MM.1S (cell line): ENCODE measurements around the gene PSMD3.
"Not testable (repeated sequence)": the region's sequence is repeated elsewhere in the genome, so short reads cannot be mapped to it uniquely, and the experiment has no call there.

Experiments
- EZH2phosphoT487 ChIP-seq: fragments of 300-600 bp; sonication (generic); IDR thresholded peaks from 2 replicates; pipeline ENCODE4 v1.6.1; 2018; ENCODE audit warnings: antibody characterized with exemption, low read length
- TF ChIP-seq, protein P1 (sequence below): fragments of 300-600 bp; sonication (generic); IDR thresholded peaks from 2 replicates; pipeline ENCODE4 v1.5.1; 2016; ENCODE audit warnings: antibody characterized with exemption, low read length, mixed read lengths

DNA sequence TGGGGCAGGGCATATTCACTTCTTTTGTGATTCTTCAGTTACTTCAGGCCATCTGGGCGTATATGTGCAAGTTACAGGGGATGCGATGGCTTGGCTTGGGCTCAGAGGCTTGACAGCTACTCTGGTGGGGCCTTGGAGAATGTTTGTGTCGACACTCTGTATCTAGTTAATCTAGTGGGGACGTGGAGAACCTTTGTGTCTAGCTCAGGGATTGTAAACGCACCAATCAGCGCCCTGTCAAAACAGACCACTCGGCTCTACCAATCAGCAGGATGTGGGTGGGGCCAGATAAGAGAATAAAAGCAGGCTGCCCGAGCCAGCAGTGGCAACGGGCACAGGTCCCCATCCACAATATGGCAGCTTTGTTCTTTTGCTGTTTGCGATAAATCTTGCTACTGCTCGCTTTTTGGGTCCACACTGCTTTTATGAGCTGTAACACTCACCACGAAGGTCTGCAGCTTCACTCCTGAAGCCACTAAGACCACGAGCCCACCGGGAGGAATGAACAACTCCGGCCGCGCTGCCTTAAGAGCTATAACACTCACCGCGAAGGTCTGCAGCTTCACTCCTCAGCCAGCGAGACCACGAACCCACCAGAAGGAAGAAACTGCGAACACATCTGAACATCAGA lies 31.5 kb downstream of the PSMD3 start:
- TF ChIP-seq, protein P1, sequence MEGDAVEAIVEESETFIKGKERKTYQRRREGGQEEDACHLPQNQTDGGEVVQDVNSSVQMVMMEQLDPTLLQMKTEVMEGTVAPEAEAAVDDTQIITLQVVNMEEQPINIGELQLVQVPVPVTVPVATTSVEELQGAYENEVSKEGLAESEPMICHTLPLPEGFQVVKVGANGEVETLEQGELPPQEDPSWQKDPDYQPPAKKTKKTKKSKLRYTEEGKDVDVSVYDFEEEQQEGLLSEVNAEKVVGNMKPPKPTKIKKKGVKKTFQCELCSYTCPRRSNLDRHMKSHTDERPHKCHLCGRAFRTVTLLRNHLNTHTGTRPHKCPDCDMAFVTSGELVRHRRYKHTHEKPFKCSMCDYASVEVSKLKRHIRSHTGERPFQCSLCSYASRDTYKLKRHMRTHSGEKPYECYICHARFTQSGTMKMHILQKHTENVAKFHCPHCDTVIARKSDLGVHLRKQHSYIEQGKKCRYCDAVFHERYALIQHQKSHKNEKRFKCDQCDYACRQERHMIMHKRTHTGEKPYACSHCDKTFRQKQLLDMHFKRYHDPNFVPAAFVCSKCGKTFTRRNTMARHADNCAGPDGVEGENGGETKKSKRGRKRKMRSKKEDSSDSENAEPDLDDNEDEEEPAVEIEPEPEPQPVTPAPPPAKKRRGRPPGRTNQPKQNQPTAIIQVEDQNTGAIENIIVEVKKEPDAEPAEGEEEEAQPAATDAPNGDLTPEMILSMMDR, result not testable (repeated sequence)
- TF ChIP-seq EZH2phosphoT487, result not testable (repeated sequence)
